HEK293 (cell line): ENCODE results near the gene PITRM1.

ENCODE experiments used
- ZFP37 ChIP-seq: fragments of 450-650 bp; formaldehyde crosslinking; IDR thresholded peaks from 2 replicates; pipeline ENCODE4 v1.5.1; 2016; ENCODE audit warnings: missing biosample characterization, missing genetic modification characterization
- ZNF202 ChIP-seq: fragments of 450-650 bp; formaldehyde crosslinking; IDR thresholded peaks from 2 replicates; pipeline ENCODE4 v1.5.1; 2016; ENCODE audit warnings: missing biosample characterization, missing genetic modification characterization, borderline replicate concordance
- ZNF214 ChIP-seq: fragments of 450-650 bp; formaldehyde crosslinking; IDR thresholded peaks from 2 replicates; pipeline ENCODE4 v1.5.1; 2017; ENCODE audit warnings: missing biosample characterization, mild to moderate bottlenecking, missing genetic modification characterization, borderline replicate concordance
- ZNF302 ChIP-seq: fragments of 450-650 bp; formaldehyde crosslinking; IDR thresholded peaks from 2 replicates; pipeline ENCODE4 v1.5.1; 2016; ENCODE audit warnings: missing biosample characterization, missing genetic modification characterization, low read depth
- TF ChIP-seq, protein P1 (sequence below): fragments of 450-650 bp; formaldehyde crosslinking; IDR thresholded peaks from 2 replicates; pipeline ENCODE4 v1.5.1; 2016; ENCODE audit warnings: missing biosample characterization, missing genetic modification characterization
- TF ChIP-seq, protein P2 (sequence below): fragments of 450-650 bp; formaldehyde crosslinking; IDR thresholded peaks from 2 replicates; pipeline ENCODE4 v1.5.1; 2016; ENCODE audit warnings: missing biosample characterization, missing genetic modification characterization
- TF ChIP-seq, protein P3 (sequence below): fragments of 450-650 bp; formaldehyde crosslinking; IDR thresholded peaks from 2 replicates; pipeline ENCODE4 v1.5.1; 2016; ENCODE audit warnings: missing biosample characterization, missing genetic modification characterization

DNA sequence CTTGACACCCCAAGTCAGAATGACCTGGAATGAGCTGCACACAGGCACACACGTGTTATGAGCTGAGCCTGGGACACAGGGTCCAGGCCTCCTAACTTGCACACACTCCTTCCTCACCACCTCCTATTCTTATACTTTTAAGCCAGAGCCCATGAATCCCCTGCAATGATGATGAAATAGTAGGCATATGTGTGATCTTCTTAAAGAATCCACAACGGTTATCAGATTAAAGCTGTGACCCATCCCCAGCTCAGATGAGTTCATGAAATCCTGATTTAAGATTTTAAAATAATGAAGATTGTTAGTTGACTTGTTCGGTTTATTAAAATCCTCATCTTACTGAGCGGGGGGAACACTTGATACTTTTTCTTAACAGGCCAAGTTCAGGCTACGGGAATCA is 38.6 kb downstream of the PITRM1 start:
- TF ChIP-seq ZNF202 (tag by site-specific recombination) (no peak), ZNF302 (tag by site-specific recombination) (no peak), ZNF214 (no peak), ZFP37 (no peak)
- TF ChIP-seq, protein P1, sequence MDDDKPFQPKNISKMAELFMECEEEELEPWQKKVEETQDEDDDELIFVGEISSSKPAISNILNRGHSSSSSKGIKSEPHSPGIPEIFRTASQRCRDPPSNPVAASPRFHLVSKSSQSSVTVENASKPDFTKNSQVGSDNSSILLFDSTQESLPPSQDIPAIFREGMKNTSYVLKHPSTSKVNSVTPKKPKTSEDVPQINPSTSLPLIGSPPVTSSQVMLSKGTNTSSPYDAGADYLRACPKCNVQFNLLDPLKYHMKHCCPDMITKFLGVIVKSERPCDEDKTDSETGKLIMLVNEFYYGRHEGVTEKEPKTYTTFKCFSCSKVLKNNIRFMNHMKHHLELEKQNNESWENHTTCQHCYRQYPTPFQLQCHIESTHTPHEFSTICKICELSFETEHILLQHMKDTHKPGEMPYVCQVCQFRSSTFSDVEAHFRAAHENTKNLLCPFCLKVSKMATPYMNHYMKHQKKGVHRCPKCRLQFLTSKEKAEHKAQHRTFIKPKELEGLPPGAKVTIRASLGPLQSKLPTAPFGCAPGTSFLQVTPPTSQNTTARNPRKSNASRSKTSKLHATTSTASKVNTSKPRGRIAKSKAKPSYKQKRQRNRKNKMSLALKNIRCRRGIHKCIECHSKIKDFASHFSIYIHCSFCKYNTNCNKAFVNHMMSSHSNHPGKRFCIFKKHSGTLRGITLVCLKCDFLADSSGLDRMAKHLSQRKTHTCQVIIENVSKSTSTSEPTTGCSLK (tag by site-specific recombination): no peak
- TF ChIP-seq, protein P2, sequence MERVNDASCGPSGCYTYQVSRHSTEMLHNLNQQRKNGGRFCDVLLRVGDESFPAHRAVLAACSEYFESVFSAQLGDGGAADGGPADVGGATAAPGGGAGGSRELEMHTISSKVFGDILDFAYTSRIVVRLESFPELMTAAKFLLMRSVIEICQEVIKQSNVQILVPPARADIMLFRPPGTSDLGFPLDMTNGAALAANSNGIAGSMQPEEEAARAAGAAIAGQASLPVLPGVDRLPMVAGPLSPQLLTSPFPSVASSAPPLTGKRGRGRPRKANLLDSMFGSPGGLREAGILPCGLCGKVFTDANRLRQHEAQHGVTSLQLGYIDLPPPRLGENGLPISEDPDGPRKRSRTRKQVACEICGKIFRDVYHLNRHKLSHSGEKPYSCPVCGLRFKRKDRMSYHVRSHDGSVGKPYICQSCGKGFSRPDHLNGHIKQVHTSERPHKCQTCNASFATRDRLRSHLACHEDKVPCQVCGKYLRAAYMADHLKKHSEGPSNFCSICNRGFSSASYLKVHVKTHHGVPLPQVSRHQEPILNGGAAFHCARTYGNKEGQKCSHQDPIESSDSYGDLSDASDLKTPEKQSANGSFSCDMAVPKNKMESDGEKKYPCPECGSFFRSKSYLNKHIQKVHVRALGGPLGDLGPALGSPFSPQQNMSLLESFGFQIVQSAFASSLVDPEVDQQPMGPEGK (tag by site-specific recombination): no peak
- TF ChIP-seq, protein P3, sequence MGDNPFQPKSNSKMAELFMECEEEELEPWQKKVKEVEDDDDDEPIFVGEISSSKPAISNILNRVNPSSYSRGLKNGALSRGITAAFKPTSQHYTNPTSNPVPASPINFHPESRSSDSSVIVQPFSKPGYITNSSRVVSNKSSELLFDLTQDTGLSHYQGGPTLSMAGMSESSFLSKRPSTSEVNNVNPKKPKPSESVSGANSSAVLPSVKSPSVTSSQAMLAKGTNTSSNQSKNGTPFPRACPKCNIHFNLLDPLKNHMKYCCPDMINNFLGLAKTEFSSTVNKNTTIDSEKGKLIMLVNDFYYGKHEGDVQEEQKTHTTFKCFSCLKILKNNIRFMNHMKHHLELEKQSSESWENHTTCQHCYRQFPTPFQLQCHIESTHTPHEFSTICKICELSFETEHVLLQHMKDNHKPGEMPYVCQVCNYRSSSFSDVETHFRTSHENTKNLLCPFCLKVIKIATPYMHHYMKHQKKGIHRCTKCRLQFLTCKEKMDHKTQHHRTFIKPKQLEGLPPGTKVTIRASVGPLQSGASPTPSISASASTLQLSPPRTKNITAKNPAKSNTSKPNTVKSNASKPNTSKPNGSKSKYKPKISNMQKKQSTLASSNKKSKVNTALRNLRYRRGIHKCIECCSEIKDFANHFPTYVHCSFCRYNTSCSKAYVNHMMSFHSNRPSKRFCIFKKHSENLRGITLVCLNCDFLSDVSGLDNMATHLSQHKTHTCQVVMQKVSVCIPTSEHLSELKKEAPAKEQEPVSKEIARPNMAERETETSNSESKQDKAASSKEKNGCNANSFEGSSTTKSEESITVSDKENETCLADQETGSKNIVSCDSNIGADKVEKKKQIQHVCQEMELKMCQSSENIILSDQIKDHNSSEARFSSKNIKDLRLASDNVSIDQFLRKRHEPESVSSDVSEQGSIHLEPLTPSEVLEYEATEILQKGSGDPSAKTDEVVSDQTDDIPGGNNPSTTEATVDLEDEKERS (tag by site-specific recombination): no peak
